ENCODE results near the gene TBC1D10B. TPM values are rescaled to one million over a fixed set of nuclear protein-coding genes. Genes with fewer than 3 reads are reported as not detected.
"Not testable (repeated sequence)": the region's sequence is repeated elsewhere in the genome, so short reads cannot be mapped to it uniquely, and the experiment has no call there.

Gene TBC1D10B
- total RNA-seq, 5 donors from 2014 or later (not counting 1 experiment from before 2014, with no cell fraction given), result 24.0 to 60.1 (median 52.5) TPM

DNA sequence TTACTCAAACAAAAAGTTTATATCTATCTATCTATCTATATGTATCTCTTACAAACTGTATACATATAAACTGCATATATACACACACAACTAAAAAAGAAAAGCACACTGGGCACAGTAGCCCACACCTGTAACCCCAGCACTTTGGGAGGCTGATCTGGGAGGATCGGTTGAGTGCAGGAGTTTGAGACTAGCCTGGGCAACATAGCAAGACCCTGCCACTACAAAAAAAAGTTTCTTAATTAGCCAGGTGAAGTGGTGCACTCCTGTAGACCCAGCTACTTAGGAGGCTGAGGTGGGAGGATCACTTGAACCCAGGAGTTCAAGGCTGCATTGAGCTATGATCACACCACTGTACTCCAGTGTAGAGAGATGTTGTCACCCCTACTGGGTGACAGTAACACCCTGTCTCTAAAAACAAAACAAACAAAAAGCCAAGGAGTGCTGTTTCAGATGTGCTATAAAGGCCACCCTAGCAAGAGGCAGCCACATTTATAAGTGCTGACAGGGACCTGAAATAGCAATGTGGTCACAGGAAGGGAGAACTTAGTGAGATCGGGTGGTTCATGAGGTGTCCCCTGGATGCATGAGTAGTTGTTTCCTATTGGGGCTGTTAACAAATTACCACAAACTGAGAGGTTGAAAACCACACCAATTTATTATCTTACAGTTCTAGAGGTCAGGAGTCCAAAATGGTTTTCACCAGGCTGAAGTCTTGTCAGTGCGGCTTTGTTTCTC lies 20.0 kb downstream of the TBC1D10B start:
- no peaks in the 10 kb centered on the region for H3K27me3 Mint-ChIP-seq
- peak overlapping the region; percentile 33 for H3K27ac ChIP-seq (ENCODE audit: low read length)
- no peak overlapping the region for H3K4me3 ChIP-seq (ENCODE audit: control insufficient read depth in 1 of 2, extremely low read depth in 1 of 2, low read length in 1 of 2)
- no peak for ATAC-seq (replicated peaks in 1 of 4)
- peaks cover 18 to 42% (median 24%) of the 10 kb centered on the region in 3 donors for H3K4me1 Mint-ChIP-seq
- 50% methylated on average over 1 of the region's 3 CpGs for WGBS (ENCODE audit: insufficient coverage)
- ChIA-PET CTCF (no interaction called here), POLR2A (interaction anchor here in 1 of 2 donors (0.6 kb wide), 2 partner anchors 21 to 114 kb away, joined by 5 to 7 read pairs; no protein-coding TSS in a partner anchor)
- peak overlapping the region in 1 of 3 donors; percentile 10 for H3K4me3 Mint-ChIP-seq
- peaks cover 11% of the 10 kb centered on the region for H3K36me3 Mint-ChIP-seq
- H3K9me3 ChIP-seq, result no peaks in the 10 kb centered on the region
- H3K9me3 Mint-ChIP-seq, result no peaks in the 10 kb centered on the region
- H3K27me3 ChIP-seq (replicated peaks in 1 of 2; ENCODE audit: control insufficient read depth in 2 of 2, extremely low read depth in 1 of 2, insufficient read depth in 2 of 2, low read length in 1 of 2), result no peaks in the 10 kb centered on the region
- peak in 1 of 35 experiments; percentile 52 for DNase-seq
- peak overlapping the region; percentile 59 to 72 for H3K27ac Mint-ChIP-seq
- H3K4me1 ChIP-seq (ENCODE audit: control insufficient read depth in 1 of 2, extremely low read depth in 1 of 2, insufficient read depth in 2 of 2, low read length in 2 of 2), result peaks cover 0 to 54% of the 10 kb centered on the region in 2 experiments
- H3K36me3 ChIP-seq (ENCODE audit: control insufficient read depth in 2 of 2, extremely low read depth in 1 of 2, insufficient read depth in 1 of 2, low read length in 1 of 2), result peaks cover 12 to 38% of the 10 kb centered on the region in 2 donors

DNA sequence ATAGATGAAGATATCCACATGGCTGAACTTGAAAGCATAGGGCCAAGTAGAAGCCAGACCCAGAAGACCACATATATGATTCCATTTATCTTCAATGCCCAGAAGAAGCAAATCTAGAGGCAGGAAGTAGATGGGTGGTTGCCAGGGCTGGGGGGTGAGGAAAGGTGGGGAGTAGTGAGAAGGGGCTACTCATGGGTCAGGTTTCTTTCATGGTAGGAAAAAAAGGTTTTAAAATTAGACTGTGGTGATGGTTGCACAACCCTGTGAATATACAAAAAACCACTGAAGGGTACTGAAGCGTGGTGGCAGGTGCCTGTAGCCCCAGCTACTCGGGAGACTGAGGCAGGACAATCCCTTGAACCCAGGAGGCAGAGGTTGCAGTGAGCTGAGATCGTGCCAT lies 20.6 kb downstream of the TBC1D10B start:
- ChIA-PET POLR2A (interaction anchor here (0.6 kb wide), 3 partner anchors 21 to 114 kb away, joined by 5 to 7 read pairs (median 6); no protein-coding TSS in a partner anchor), CTCF (no interaction called here)
- ATAC-seq (replicated peaks in 1 of 4), result no peak
- H3K9me3 Mint-ChIP-seq, result no peaks in the 10 kb centered on the region
- Histone ChIP-seq H3K36me3 (ENCODE audit: control insufficient read depth in 2 of 2, extremely low read depth in 1 of 2, insufficient read depth in 1 of 2, low read length in 1 of 2) (peaks cover 12 to 38% of the 10 kb centered on the region in 2 donors), H3K27me3 (replicated peaks in 1 of 2; ENCODE audit: control insufficient read depth in 2 of 2, extremely low read depth in 1 of 2, insufficient read depth in 2 of 2, low read length in 1 of 2) (no peaks in the 10 kb centered on the region), H3K4me1 (ENCODE audit: control insufficient read depth in 1 of 2, extremely low read depth in 1 of 2, insufficient read depth in 2 of 2, low read length in 2 of 2) (peaks cover 0 to 51% of the 10 kb centered on the region in 2 experiments), H3K9me3 (no peaks in the 10 kb centered on the region), H3K27ac (ENCODE audit: low read length) (no peak overlapping the region), H3K4me3 (ENCODE audit: control insufficient read depth in 1 of 2, extremely low read depth in 1 of 2, low read length in 1 of 2) (no peak overlapping the region)
- no peak for DNase-seq
- no peak overlapping the region for H3K4me3 Mint-ChIP-seq
- H3K36me3 Mint-ChIP-seq, result peaks cover 11% of the 10 kb centered on the region
- peaks cover 14 to 38% (median 21%) of the 10 kb centered on the region in 3 donors for H3K4me1 Mint-ChIP-seq
- 74% methylated on average over 2 of the region's 3 CpGs for WGBS (ENCODE audit: insufficient coverage)
- no peaks in the 10 kb centered on the region for H3K27me3 Mint-ChIP-seq
- H3K27ac Mint-ChIP-seq, result peak overlapping the region; percentile 44 to 81

DNA sequence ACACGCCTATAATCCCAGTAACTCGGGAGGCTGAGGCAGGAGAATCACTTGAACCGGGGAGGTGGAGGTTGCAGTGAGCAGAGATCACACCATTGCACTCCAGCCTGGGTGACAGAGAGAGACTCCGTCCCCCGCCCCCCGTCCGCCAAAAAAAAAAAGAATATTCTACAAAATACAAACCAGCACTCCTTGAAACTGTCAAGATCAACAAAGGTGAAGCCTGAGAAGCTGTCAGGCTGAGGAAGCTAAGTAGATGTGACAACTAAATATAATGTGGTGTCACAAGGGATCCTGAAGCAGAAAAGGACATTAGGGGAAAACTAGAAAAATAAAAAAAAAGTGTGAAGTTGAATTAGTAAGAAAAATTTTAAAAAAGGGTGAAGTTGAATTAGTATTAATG lies 21.4 kb downstream of the TBC1D10B start:
- CTCF ChIA-PET, result no interaction called here
- ATAC-seq (replicated peaks in 1 of 4) (no peak), DNase-seq (no peak)
- peaks cover 0 to 43% of the 10 kb centered on the region in 2 experiments for H3K4me1 ChIP-seq (ENCODE audit: control insufficient read depth in 1 of 2, extremely low read depth in 1 of 2, insufficient read depth in 2 of 2, low read length in 2 of 2)
- peaks cover 12 to 35% of the 10 kb centered on the region in 2 donors for H3K36me3 ChIP-seq (ENCODE audit: control insufficient read depth in 2 of 2, extremely low read depth in 1 of 2, insufficient read depth in 1 of 2, low read length in 1 of 2)
- H3K4me3 ChIP-seq (ENCODE audit: control insufficient read depth in 1 of 2, extremely low read depth in 1 of 2, low read length in 1 of 2), result no peak overlapping the region
- Mint-ChIP-seq H3K9me3 (no peaks in the 10 kb centered on the region), H3K36me3 (peaks cover 11% of the 10 kb centered on the region), H3K4me1 (peaks cover 6 to 30% (median 13%) of the 10 kb centered on the region in 3 donors), H3K27me3 (no peaks in the 10 kb centered on the region), H3K4me3 (no peak overlapping the region), H3K27ac (peak overlapping the region; percentile 36 to 44)
- H3K27me3 ChIP-seq (replicated peaks in 1 of 2; ENCODE audit: control insufficient read depth in 2 of 2, extremely low read depth in 1 of 2, insufficient read depth in 2 of 2, low read length in 1 of 2), result no peaks in the 10 kb centered on the region
- H3K27ac ChIP-seq (ENCODE audit: low read length), result no peak overlapping the region
- no peaks in the 10 kb centered on the region for H3K9me3 ChIP-seq
- WGBS (ENCODE audit: insufficient coverage), result no CpG with 5 or more reads among the region's 7 CpGs
- POLR2A ChIA-PET, result interaction anchor here in 1 of 2 donors (0.6 kb wide), 3 partner anchors 29 to 285 kb away, joined by 3 to 6 read pairs (median 5); no protein-coding TSS in a partner anchor

DNA sequence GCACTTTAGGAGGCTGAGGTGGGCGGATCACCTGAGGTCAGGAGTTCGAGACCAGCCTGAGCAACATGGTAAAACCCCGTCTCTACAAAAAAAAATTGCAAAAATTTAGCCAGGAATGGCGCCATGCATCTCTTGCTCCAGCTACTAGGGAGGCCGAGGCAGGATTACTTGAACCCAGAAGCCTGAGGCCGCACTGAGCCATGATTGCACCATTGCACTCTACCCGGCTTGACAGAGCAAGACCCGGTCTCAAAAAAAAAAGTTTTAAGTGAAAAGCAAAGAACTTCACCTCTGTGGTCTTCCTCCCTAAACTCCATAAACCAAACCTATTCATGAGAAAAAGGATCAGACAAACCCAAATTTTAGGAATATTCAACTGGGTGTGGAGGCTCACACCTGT lies 22.2 kb downstream of the TBC1D10B start:
- ATAC-seq (replicated peaks in 1 of 4) (no peak), DNase-seq (no peak)
- Histone ChIP-seq H3K36me3 (ENCODE audit: control insufficient read depth in 2 of 2, extremely low read depth in 1 of 2, insufficient read depth in 1 of 2, low read length in 1 of 2) (peaks cover 12 to 27% of the 10 kb centered on the region in 2 donors), H3K27me3 (replicated peaks in 1 of 2; ENCODE audit: control insufficient read depth in 2 of 2, extremely low read depth in 1 of 2, insufficient read depth in 2 of 2, low read length in 1 of 2) (no peaks in the 10 kb centered on the region), H3K9me3 (no peaks in the 10 kb centered on the region), H3K4me3 (ENCODE audit: control insufficient read depth in 1 of 2, extremely low read depth in 1 of 2, low read length in 1 of 2) (no peak overlapping the region), H3K4me1 (ENCODE audit: control insufficient read depth in 1 of 2, extremely low read depth in 1 of 2, insufficient read depth in 2 of 2, low read length in 2 of 2) (peaks cover 0 to 35% of the 10 kb centered on the region in 2 experiments), H3K27ac (ENCODE audit: low read length) (no peak overlapping the region)
- CTCF ChIA-PET, result no interaction called here
- H3K27me3 Mint-ChIP-seq, result no peaks in the 10 kb centered on the region
- peaks cover 11% of the 10 kb centered on the region for H3K36me3 Mint-ChIP-seq
- WGBS (ENCODE audit: insufficient coverage), result 96% methylated on average over 8 of the region's 8 CpGs
- peaks cover 0 to 24% (median 8%) of the 10 kb centered on the region in 3 donors for H3K4me1 Mint-ChIP-seq
- POLR2A ChIA-PET, result no interaction called here
- H3K27ac Mint-ChIP-seq, result peak overlapping the region in 1 of 2 donors; percentile 48
- H3K9me3 Mint-ChIP-seq, result no peaks in the 10 kb centered on the region
- H3K4me3 Mint-ChIP-seq, result no peak overlapping the region

DNA sequence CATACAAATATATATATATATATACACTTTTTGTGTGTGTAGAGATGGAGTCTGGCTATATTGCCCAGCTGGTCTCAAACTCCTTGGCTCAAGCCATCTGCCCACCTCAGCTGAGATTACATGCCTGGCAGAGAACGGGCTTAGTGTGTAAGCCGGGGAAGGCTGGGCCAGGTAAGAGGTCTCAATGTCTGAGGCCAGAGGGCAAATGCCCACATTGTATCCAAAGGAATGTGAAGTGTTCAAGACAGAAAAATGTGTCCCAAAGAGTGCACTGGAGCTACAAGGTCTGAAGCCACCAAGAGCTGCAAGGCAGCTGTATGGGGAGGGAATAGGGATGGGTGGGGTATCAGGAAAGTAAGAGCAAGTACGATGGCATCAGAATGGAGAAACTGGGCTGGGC lies 24.0 kb downstream of the TBC1D10B start:
- H3K27ac Mint-ChIP-seq, result no peak overlapping the region
- Histone ChIP-seq H3K4me3 (ENCODE audit: control insufficient read depth in 1 of 2, extremely low read depth in 1 of 2, low read length in 1 of 2) (no peak overlapping the region), H3K27me3 (replicated peaks in 1 of 2; ENCODE audit: control insufficient read depth in 2 of 2, extremely low read depth in 1 of 2, insufficient read depth in 2 of 2, low read length in 1 of 2) (no peaks in the 10 kb centered on the region), H3K9me3 (no peaks in the 10 kb centered on the region), H3K4me1 (ENCODE audit: control insufficient read depth in 1 of 2, extremely low read depth in 1 of 2, insufficient read depth in 2 of 2, low read length in 2 of 2) (peaks cover 0 to 24% of the 10 kb centered on the region in 2 experiments), H3K36me3 (ENCODE audit: control insufficient read depth in 2 of 2, extremely low read depth in 1 of 2, insufficient read depth in 1 of 2, low read length in 1 of 2) (peaks cover 9% of the 10 kb centered on the region in 2 donors), H3K27ac (ENCODE audit: low read length) (no peak overlapping the region)
- H3K36me3 Mint-ChIP-seq, result peaks cover 8% of the 10 kb centered on the region
- ATAC-seq (replicated peaks in 1 of 4) (no peak), DNase-seq (no peak)
- CTCF ChIA-PET, result no interaction called here
- no peaks in the 10 kb centered on the region for H3K9me3 Mint-ChIP-seq
- POLR2A ChIA-PET, result interaction anchor here in 1 of 2 donors (0.6 kb wide), 1 partner anchor 257 kb away, joined by 3 read pairs; no protein-coding TSS in a partner anchor
- no peak overlapping the region for H3K4me3 Mint-ChIP-seq
- no peaks in the 10 kb centered on the region for H3K27me3 Mint-ChIP-seq
- 100% methylated on average over 2 of the region's 3 CpGs for WGBS (ENCODE audit: insufficient coverage)
- peaks cover 0 to 17% (median 4%) of the 10 kb centered on the region in 3 donors for H3K4me1 Mint-ChIP-seq

DNA sequence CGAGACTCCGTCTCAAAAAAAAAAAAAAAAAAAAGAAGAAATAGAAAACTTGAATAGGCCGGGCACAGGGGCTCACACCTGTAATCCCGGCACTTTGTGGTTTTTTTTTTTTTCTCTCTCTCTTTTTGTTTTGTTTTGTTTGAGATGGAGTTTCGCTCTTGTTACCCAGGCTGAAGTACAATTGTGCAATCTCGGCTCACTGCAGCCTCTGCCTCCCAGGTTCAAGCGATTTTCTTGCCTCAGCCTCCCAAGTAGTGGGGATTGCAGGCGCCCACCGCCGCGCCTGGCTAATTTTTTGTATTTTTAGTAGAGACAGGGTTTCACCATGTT lies 26.8 kb downstream of the TBC1D10B start:
- H3K9me3 Mint-ChIP-seq; POLR2A ChIA-PET; H3K27me3 Mint-ChIP-seq; H3K4me3 Mint-ChIP-seq; H3K4me1 ChIP-seq (ENCODE audit: control insufficient read depth in 1 of 2, extremely low read depth in 1 of 2, insufficient read depth in 2 of 2, low read length in 2 of 2); H3K4me3 ChIP-seq (ENCODE audit: control insufficient read depth in 1 of 2, extremely low read depth in 1 of 2, low read length in 1 of 2); H3K9me3 ChIP-seq; H3K27ac Mint-ChIP-seq; H3K4me1 Mint-ChIP-seq; ATAC-seq (replicated peaks in 1 of 4); H3K36me3 ChIP-seq (ENCODE audit: control insufficient read depth in 2 of 2, extremely low read depth in 1 of 2, insufficient read depth in 1 of 2, low read length in 1 of 2); H3K27me3 ChIP-seq (replicated peaks in 1 of 2; ENCODE audit: control insufficient read depth in 2 of 2, extremely low read depth in 1 of 2, insufficient read depth in 2 of 2, low read length in 1 of 2); H3K36me3 Mint-ChIP-seq; H3K27ac ChIP-seq (ENCODE audit: low read length); DNase-seq: not testable (repeated sequence)
- WGBS (ENCODE audit: insufficient coverage), result 80% methylated on average over 2 of the region's 11 CpGs
- CTCF ChIA-PET, result interaction anchor here in 1 of 2 donors (0.5 kb wide), 1 partner anchor 23 kb away, joined by 4 read pairs; no protein-coding TSS in a partner anchor

Data from T-cell (primary cell).